ENCODE data around the gene ZMYM2. TPM values are rescaled to one million over a fixed set of nuclear protein-coding genes. Genes with fewer than 3 reads are reported as not detected.
A peak's percentile ranks its signal among the peaks of the same experiment; 100 is the strongest.

The ZMYM2 gene
- total and polyA plus RNA-seq, 8 donors = 10.8 to 182 (median 75.3) TPM

DNA sequence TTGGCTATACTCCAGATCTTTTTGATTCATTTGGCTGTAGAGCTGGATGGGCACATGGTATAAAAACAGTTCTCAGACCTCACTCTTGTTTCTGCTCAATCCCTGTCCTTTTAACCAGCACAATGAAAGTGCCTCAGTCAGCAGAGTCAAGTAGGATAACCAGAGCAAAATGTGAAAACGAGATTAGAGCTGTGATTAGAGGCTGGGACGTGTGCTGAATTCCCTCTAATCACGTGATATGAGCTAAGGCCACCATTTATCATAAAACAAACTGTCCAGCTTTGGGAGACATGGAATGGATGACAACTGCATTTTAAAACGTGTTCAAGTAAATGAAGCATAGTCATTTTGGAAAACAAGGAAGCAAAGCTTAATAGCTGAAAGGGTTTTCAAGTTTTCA is 148.2 kb downstream of the ZMYM2 start:
- Histone ChIP-seq H3K27me3 (peaks cover 0 to 42% (median 0%) of the 10 kb centered on the region in 3 donors), H3K27ac (no peak overlapping the region), H3K4me1 (peaks cover 0 to 14% (median 0%) of the 10 kb centered on the region in 4 donors), H3K36me3 (no peaks in the 10 kb centered on the region), H3K4me3 (no peak overlapping the region), H3K9me3 (no peaks in the 10 kb centered on the region)
- DNase-seq = no peak
- intact Hi-C loops (cut with DNase I; ENCODE audit: low total_unique reads) = no loop called here
- no peak for TF ChIP-seq EP300 (IDR thresholded peaks at IDR 0.05)
- peak in 1 of 3 donors; percentile 20 for TF ChIP-seq POLR2AphosphoS5 (IDR thresholded peaks at IDR 0.05)
- 7 to 13% (median 10%) methylated on average over 4 of the region's 4 CpGs for WGBS, 5 donors

- Histone ChIP-seq H3K4me1 (peaks cover 0 to 10% (median 0%) of the 10 kb centered on the region in 4 donors), H3K9me3 (no peaks in the 10 kb centered on the region), H3K27ac (no peak overlapping the region), H3K27me3 (peaks cover 0 to 19% (median 0%) of the 10 kb centered on the region in 3 donors), H3K36me3 (no peaks in the 10 kb centered on the region), H3K4me3 (no peak overlapping the region)
- DNase-seq = no peak
- TF ChIP-seq EP300 (IDR thresholded peaks at IDR 0.05) = no peak
- TF ChIP-seq, protein P1, sequence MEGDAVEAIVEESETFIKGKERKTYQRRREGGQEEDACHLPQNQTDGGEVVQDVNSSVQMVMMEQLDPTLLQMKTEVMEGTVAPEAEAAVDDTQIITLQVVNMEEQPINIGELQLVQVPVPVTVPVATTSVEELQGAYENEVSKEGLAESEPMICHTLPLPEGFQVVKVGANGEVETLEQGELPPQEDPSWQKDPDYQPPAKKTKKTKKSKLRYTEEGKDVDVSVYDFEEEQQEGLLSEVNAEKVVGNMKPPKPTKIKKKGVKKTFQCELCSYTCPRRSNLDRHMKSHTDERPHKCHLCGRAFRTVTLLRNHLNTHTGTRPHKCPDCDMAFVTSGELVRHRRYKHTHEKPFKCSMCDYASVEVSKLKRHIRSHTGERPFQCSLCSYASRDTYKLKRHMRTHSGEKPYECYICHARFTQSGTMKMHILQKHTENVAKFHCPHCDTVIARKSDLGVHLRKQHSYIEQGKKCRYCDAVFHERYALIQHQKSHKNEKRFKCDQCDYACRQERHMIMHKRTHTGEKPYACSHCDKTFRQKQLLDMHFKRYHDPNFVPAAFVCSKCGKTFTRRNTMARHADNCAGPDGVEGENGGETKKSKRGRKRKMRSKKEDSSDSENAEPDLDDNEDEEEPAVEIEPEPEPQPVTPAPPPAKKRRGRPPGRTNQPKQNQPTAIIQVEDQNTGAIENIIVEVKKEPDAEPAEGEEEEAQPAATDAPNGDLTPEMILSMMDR (IDR thresholded peaks at IDR 0.05) = no peak
- no peak for TF ChIP-seq POLR2A (IDR thresholded peaks at IDR 0.05)
- no peak for TF ChIP-seq POLR2AphosphoS5 (IDR thresholded peaks at IDR 0.05)
- intact Hi-C loops (cut with DNase I; ENCODE audit: low total_unique reads) = no loop called here
- 66 to 88% (median 78%) methylated on average over 2 of the region's 2 CpGs for WGBS, 5 donors
Observed at GRCh38 chr13:20109037-20109436, 150.5 kb downstream of the ZMYM2 start.

DNA sequence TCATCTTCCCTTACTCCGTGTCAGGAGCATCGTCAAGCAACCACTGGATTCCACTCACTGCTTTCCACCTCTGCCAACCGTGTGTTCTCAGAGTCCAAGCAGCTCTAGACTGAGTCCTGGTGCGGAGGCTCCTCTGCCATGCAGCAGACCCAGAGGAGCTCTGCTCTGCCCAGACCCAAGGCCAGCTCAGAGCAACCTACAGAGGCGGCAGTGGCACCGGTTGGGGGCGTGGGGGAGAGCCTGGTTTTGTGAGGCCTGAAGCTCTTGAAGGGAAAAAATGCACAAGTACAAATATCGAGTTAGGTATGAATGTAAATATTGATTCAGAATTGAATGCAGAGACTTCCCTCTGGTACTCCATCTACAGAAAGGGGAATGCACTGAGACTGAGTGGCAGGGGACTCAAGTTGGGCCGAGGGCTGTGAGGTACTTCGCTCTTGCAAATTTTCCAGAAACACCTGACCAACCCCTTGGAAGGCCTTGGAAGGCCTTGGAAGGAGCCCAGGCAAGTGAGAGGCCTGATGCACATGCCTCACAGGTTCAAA is 155.6 kb downstream of the ZMYM2 start:
- Histone ChIP-seq H3K36me3 (no peaks in the 10 kb centered on the region), H3K27me3 (peaks cover 0 to 2% (median 0%) of the 10 kb centered on the region in 3 donors), H3K27ac (no peak overlapping the region), H3K9me3 (no peaks in the 10 kb centered on the region), H3K4me3 (no peak overlapping the region), H3K4me1 (peaks cover 0 to 14% (median 11%) of the 10 kb centered on the region in 4 donors)
- DNase-seq = no peak
- intact Hi-C loops (cut with DNase I; ENCODE audit: low total_unique reads) = no loop called here
- TF ChIP-seq POLR2AphosphoS5 (IDR thresholded peaks at IDR 0.05) (no peak), POLR2A (IDR thresholded peaks at IDR 0.05) (no peak), EP300 (IDR thresholded peaks at IDR 0.05) (no peak)
- TF ChIP-seq, protein P1 (IDR thresholded peaks at IDR 0.05) = no peak
- 61 to 75% (median 68%) methylated on average over 10 of the region's 10 CpGs for WGBS, 5 donors

GRCh38 chr13:20116213-20116612 is 157.7 kb downstream of the ZMYM2 start:
- TF ChIP-seq, protein P1 (IDR thresholded peaks at IDR 0.05) = no peak
- TF ChIP-seq POLR2AphosphoS5 (IDR thresholded peaks at IDR 0.05) (no peak), POLR2A (IDR thresholded peaks at IDR 0.05) (no peak), EP300 (IDR thresholded peaks at IDR 0.05) (no peak)
- Histone ChIP-seq H3K9me3 (no peaks in the 10 kb centered on the region), H3K4me1 (peaks cover 9 to 28% (median 22%) of the 10 kb centered on the region in 4 donors), H3K4me3 (no peak overlapping the region), H3K27ac (no peak overlapping the region), H3K27me3 (no peaks in the 10 kb centered on the region), H3K36me3 (no peaks in the 10 kb centered on the region)
- no peak for DNase-seq
- intact Hi-C loops (cut with DNase I; ENCODE audit: low total_unique reads) = no loop called here
- WGBS, 5 donors = 88 to 98% (median 94%) methylated on average over 6 of the region's 6 CpGs

Measured in stomach (tissue), 9 donors.